Adrenal gland (tissue), 5 donors: ENCODE results near the gene SLC50A1.

Experiments used
- POLR2A ChIP-seq, 2 donors: fragments of 450-650 bp; IDR thresholded peaks; one replicate each; pipeline ENCODE4 v1.6.1; 2017; ENCODE audit warnings: antibody characterized with exemption in 2 of 2, mild to moderate bottlenecking in 2 of 2, moderate library complexity in 1 of 2
- TF ChIP-seq, protein P1 (sequence below), 6 experiments: fragments of 450-650 bp in 4 of 6; fragments of 200-600 bp in 2 of 6; sonication (generic) in 1 of 6; IDR thresholded peaks; 1 replicate in 5 of 6; 2 replicates in 1 of 6; pipeline versions ENCODE4 v1.5.1 to v1.8.0; 2016 to 2021; ENCODE audit warnings: antibody characterized with exemption in 6 of 6, mild to moderate bottlenecking in 2 of 6, moderate library complexity in 1 of 6
- donor health status: DM: no; HTN: no; CAD: no.

DNA sequence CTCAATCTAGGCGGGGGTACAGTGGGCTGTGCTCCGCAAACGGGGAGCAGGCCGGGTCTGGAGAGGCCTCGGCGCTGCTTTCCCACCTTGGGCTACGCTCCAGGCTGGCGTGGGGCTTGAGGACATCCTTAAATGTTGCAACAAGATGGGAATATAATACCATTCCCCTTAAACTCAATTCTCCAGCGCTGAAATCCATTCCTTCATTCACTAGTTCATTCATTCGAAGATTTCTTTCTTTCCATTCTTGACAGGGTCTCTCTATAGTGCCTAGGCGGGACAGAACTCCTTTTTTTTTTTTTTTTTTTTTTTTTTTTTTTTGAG is 4.9 kb downstream of the SLC50A1 start:
- TF ChIP-seq POLR2A (IDR thresholded peaks at IDR 0.05): no peak
- TF ChIP-seq, protein P1, sequence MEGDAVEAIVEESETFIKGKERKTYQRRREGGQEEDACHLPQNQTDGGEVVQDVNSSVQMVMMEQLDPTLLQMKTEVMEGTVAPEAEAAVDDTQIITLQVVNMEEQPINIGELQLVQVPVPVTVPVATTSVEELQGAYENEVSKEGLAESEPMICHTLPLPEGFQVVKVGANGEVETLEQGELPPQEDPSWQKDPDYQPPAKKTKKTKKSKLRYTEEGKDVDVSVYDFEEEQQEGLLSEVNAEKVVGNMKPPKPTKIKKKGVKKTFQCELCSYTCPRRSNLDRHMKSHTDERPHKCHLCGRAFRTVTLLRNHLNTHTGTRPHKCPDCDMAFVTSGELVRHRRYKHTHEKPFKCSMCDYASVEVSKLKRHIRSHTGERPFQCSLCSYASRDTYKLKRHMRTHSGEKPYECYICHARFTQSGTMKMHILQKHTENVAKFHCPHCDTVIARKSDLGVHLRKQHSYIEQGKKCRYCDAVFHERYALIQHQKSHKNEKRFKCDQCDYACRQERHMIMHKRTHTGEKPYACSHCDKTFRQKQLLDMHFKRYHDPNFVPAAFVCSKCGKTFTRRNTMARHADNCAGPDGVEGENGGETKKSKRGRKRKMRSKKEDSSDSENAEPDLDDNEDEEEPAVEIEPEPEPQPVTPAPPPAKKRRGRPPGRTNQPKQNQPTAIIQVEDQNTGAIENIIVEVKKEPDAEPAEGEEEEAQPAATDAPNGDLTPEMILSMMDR (IDR thresholded peaks at IDR 0.05): no peak
